DOHH2 (cell line): ENCODE measurements around the gene OR7G2.

Experiments used
- H3F3A ChIP-seq: fragments of 200-600 bp; sonication (generic), shearing (Covaris generic); 2 replicates; pipeline ENCODE4 v1.6.0; 2016; ENCODE audit warnings: antibody characterized with exemption, mild to moderate bottlenecking; ENCODE audit not compliant: control insufficient read depth, insufficient read depth
- H3K27ac ChIP-seq: fragments of 200-600 bp; sonication (generic); 2 replicates; pipeline ENCODE4 v1.5.1; 2014; ENCODE audit warnings: low read depth, mild to moderate bottlenecking, low read length, moderate library complexity
- H3K27me3 ChIP-seq: fragments of 200-600 bp; sonication (generic); 2 replicates; pipeline ENCODE4 v1.6.1; 2014; ENCODE audit warnings: mild to moderate bottlenecking, low read length, mixed read lengths; ENCODE audit not compliant: control insufficient read depth
- H3K36me3 ChIP-seq: fragments of 200-600 bp; sonication (generic); 2 replicates; pipeline ENCODE4 v1.6.1; 2014; ENCODE audit warnings: mild to moderate bottlenecking, low read length, moderate library complexity, mixed read lengths; ENCODE audit not compliant: control insufficient read depth
- H3K4me1 ChIP-seq: fragments of 200-600 bp; sonication (generic); 2 replicates; pipeline ENCODE4 v1.6.1; 2014; ENCODE audit warnings: mild to moderate bottlenecking, low read length, mixed read lengths; ENCODE audit not compliant: control insufficient read depth
- H3K4me2 ChIP-seq: fragments of 200-600 bp; sonication (generic); 2 replicates; pipeline ENCODE4 v1.6.0; 2014; ENCODE audit warnings: mild to moderate bottlenecking, low read length, moderate library complexity
- H3K4me3 ChIP-seq: fragments of 200-600 bp; sonication (generic); 2 replicates; pipeline ENCODE4 v1.5.1; 2014; ENCODE audit warnings: mild to moderate bottlenecking, low read length, mixed read lengths
- H3K79me2 ChIP-seq: fragments of 200-600 bp; sonication (generic); 2 replicates; pipeline ENCODE4 v1.6.1; 2014; ENCODE audit warnings: mild to moderate bottlenecking, low read length, mixed read lengths; ENCODE audit not compliant: control insufficient read depth
- H3K9me2 ChIP-seq: fragments of 200-600 bp; sonication (generic); replicated peaks from 2 replicates; pipeline ENCODE4 v1.6.1; 2014; ENCODE audit warnings: mild to moderate bottlenecking, low read length, mixed read lengths; ENCODE audit not compliant: control insufficient read depth
- H3K9me3 ChIP-seq: fragments of 200-600 bp; sonication (generic); 2 replicates; pipeline ENCODE4 v1.6.1; 2014; ENCODE audit warnings: antibody characterized with exemption, low read length, mixed read lengths; ENCODE audit not compliant: control insufficient read depth, insufficient read depth
- H4K20me1 ChIP-seq: fragments of 200-600 bp; sonication (generic); 2 replicates; pipeline ENCODE4 v1.6.0; 2014; ENCODE audit warnings: low read depth, mild to moderate bottlenecking, antibody characterized with exemption, low read length, moderate library complexity; ENCODE audit not compliant: control insufficient read depth, insufficient read depth
- CTCF ChIP-seq: fragments of 200-600 bp; sonication (generic); IDR thresholded peaks from one replicate; pipeline ENCODE4 v1.5.1; 2014; ENCODE audit warnings: antibody characterized with exemption, mild to moderate bottlenecking, low read depth, low read length; ENCODE audit not compliant: poor library complexity, severe bottlenecking
- EZH2phosphoT487 ChIP-seq: fragments of 200-600 bp; sonication (generic); IDR thresholded peaks from 2 replicates; pipeline ENCODE4 v1.6.1; 2017; ENCODE audit warnings: borderline replicate concordance, mild to moderate bottlenecking, antibody characterized with exemption, low read length, moderate library complexity, mixed read lengths

OR7G2 gene

GRCh38 chr19:9061879-9062278, 45.4 kb downstream of the OR7G2 start:
- Histone ChIP-seq H3K4me3 (no peak overlapping the region), H3K4me1 (no peaks in the 10 kb centered on the region), H3K9me3 (no peaks in the 10 kb centered on the region), H3K79me2 (no peaks in the 10 kb centered on the region), H3K4me2 (no peak overlapping the region), H4K20me1 (no peaks in the 10 kb centered on the region), H3F3A (no peaks in the 10 kb centered on the region), H3K36me3 (no peaks in the 10 kb centered on the region), H3K27me3 (no peaks in the 10 kb centered on the region), H3K27ac (no peak overlapping the region), H3K9me2 (no peaks in the 10 kb centered on the region)
- no peak for TF ChIP-seq EZH2phosphoT487
- no peak for TF ChIP-seq CTCF

DNA sequence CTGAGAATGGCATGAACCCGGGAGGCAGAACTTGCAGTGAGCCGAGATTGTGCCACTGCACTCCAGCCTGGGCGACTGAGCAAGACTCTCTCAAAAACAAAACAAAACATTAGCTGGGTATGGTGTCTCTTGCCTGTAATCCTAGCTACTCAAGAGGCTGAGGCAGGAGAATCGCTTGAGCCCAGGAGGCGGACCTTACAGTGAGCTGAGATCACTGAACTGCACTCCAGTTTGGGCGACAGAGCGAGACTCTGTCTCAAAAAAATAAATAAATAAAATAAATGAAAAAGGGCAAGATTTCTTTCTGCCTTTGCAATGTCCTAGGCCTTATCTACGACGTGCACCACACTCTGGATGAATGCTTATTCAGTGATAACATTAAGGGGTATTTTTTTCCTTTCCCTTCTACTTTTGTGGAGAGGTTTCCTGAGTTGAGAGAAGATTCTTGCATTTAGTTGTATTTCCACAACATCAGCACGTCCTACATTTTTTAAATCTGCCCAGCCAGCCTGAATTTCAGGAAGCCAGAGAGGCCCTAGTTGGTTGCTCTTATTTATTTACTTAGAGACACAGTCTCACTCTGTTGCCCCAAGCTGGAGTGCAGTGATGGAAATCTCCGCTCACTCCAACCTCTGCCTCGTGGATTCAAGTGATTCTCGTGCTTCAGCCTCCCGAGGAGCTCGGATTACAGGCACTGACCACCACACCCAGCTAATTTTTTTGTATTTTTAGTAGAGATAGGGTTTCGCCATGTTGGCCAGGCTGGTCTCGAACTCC, 46.5 kb downstream of the OR7G2 start:
- Histone ChIP-seq H3K9me3 (no peaks in the 10 kb centered on the region), H3K27ac (no peak overlapping the region), H4K20me1 (no peaks in the 10 kb centered on the region), H3K4me3 (no peak overlapping the region), H3K79me2 (no peaks in the 10 kb centered on the region), H3K27me3 (no peaks in the 10 kb centered on the region), H3K36me3 (no peaks in the 10 kb centered on the region), H3F3A (no peaks in the 10 kb centered on the region), H3K4me2 (no peak overlapping the region), H3K9me2 (no peaks in the 10 kb centered on the region), H3K4me1 (no peaks in the 10 kb centered on the region)
- TF ChIP-seq CTCF (no peak), EZH2phosphoT487 (no peak)

DNA sequence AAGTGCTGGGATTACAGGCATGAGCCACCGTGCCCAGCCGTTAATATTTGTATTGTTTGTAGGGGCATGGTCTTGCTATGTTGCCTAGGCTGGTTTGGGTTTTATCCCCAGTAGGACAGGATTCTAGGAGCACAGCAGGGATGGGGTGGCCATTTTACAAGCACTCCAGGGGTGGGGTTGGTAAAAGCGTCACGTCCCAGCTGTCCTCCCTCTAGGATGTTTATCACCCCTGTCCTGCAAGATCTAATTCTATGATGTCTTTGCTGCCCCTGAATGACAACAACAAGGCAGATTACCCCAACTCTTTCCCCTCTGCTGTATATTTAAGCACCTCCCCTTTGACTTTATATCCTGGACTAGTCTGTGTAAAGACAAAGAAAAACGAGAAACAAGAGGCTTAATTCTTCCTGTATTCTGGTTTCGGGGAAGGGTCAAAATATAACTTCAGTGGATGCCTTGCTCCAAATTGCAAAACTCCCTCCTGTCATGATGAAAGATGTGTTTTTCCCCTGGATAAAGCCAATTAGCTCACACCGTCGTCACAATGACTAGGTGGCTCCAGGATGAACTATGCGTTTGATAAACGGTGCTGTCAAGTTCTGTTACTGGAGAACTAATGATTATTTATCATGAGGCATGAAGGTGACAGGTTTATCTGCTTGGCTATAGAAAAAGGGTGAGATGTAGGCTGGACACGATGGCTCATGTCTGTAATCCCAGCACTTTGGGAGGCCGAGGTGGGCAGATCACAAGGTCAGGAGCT, 48.2 kb downstream of the OR7G2 start:
- no peaks in the 10 kb centered on the region for H3K9me2 ChIP-seq

More for the DNA sequence above, 48.2 kb downstream of the OR7G2 start:
- no peak overlapping the region for H3K4me2 ChIP-seq
- H3K79me2 ChIP-seq, result no peaks in the 10 kb centered on the region
- no peak for TF ChIP-seq EZH2phosphoT487
- no peak for TF ChIP-seq CTCF
- no peaks in the 10 kb centered on the region for H4K20me1 ChIP-seq
- H3K27ac ChIP-seq, result no peak overlapping the region
- no peak overlapping the region for H3K4me3 ChIP-seq
- H3K4me1 ChIP-seq, result no peaks in the 10 kb centered on the region
- H3F3A ChIP-seq, result no peaks in the 10 kb centered on the region
- no peaks in the 10 kb centered on the region for H3K9me3 ChIP-seq
- no peaks in the 10 kb centered on the region for H3K27me3 ChIP-seq
- no peaks in the 10 kb centered on the region for H3K36me3 ChIP-seq
